ENCODE results near the gene MCC.

Gene MCC

GRCh38 chr5:113190347-113190746 lies 297.9 kb downstream of the MCC start:
- Histone ChIP-seq H3K27ac (ENCODE audit: insufficient read depth, low read depth, low read length, poor library complexity, severe bottlenecking) (no peak overlapping the region), H3K4me1 (ENCODE audit: control insufficient read depth, insufficient read depth, low read length) (peaks cover 13% of the 10 kb centered on the region), H3K36me3 (ENCODE audit: control insufficient read depth, insufficient read depth, low read length) (no peaks in the 10 kb centered on the region), H3K27me3 (ENCODE audit: control insufficient read depth, insufficient read depth, low read length, poor library complexity, severe bottlenecking) (no peaks in the 10 kb centered on the region), H3K9me3 (ENCODE audit: control insufficient read depth, low read length) (no peaks in the 10 kb centered on the region), H3K4me3 (ENCODE audit: insufficient read depth, low read depth, low read length) (no peak overlapping the region)
- 87 to 90% methylated on average over 5 of the region's 5 CpGs for WGBS, 2 experiments

- H3K27me3 ChIP-seq (ENCODE audit: control insufficient read depth, insufficient read depth, low read length, poor library complexity, severe bottlenecking), result no peaks in the 10 kb centered on the region
- WGBS, 2 experiments, result 95 to 99% methylated on average over 3 of the region's 3 CpGs
Measured at GRCh38 chr5:113189291-113189690, 299.0 kb downstream of the MCC start.

GRCh38 chr5:113188436-113188835 lies 299.8 kb downstream of the MCC start:
- no peak overlapping the region for H3K4me3 ChIP-seq (ENCODE audit: insufficient read depth, low read depth, low read length)
- no peaks in the 10 kb centered on the region for H3K9me3 ChIP-seq (ENCODE audit: control insufficient read depth, low read length)
- peaks cover 13% of the 10 kb centered on the region for H3K4me1 ChIP-seq (ENCODE audit: control insufficient read depth, insufficient read depth, low read length)
- no peaks in the 10 kb centered on the region for H3K27me3 ChIP-seq (ENCODE audit: control insufficient read depth, insufficient read depth, low read length, poor library complexity, severe bottlenecking)
- H3K27ac ChIP-seq (ENCODE audit: insufficient read depth, low read depth, low read length, poor library complexity, severe bottlenecking), result no peak overlapping the region
- no peaks in the 10 kb centered on the region for H3K36me3 ChIP-seq (ENCODE audit: control insufficient read depth, insufficient read depth, low read length)

More at GRCh38 chr5:113189291-113189690, 299.0 kb downstream of the MCC start:
- peaks cover 13% of the 10 kb centered on the region for H3K4me1 ChIP-seq (ENCODE audit: control insufficient read depth, insufficient read depth, low read length)
- no peak overlapping the region for H3K4me3 ChIP-seq (ENCODE audit: insufficient read depth, low read depth, low read length)
- no peaks in the 10 kb centered on the region for H3K36me3 ChIP-seq (ENCODE audit: control insufficient read depth, insufficient read depth, low read length)
- H3K9me3 ChIP-seq (ENCODE audit: control insufficient read depth, low read length), result no peaks in the 10 kb centered on the region
- no peak overlapping the region for H3K27ac ChIP-seq (ENCODE audit: insufficient read depth, low read depth, low read length, poor library complexity, severe bottlenecking)

- no peak overlapping the region for H3K27ac ChIP-seq (ENCODE audit: insufficient read depth, low read depth, low read length, poor library complexity, severe bottlenecking)
- H3K36me3 ChIP-seq (ENCODE audit: control insufficient read depth, insufficient read depth, low read length), result no peaks in the 10 kb centered on the region
- 94% methylated on average over 3 of the region's 3 CpGs for WGBS, 2 experiments
- no peak overlapping the region for H3K4me3 ChIP-seq (ENCODE audit: insufficient read depth, low read depth, low read length)
- no peaks in the 10 kb centered on the region for H3K9me3 ChIP-seq (ENCODE audit: control insufficient read depth, low read length)
- H3K27me3 ChIP-seq (ENCODE audit: control insufficient read depth, insufficient read depth, low read length, poor library complexity, severe bottlenecking), result no peaks in the 10 kb centered on the region
- H3K4me1 ChIP-seq (ENCODE audit: control insufficient read depth, insufficient read depth, low read length), result peaks cover 13% of the 10 kb centered on the region
Measured at GRCh38 chr5:113187906-113188305, 300.3 kb downstream of the MCC start.

- Histone ChIP-seq H3K9me3 (ENCODE audit: control insufficient read depth, low read length) (no peaks in the 10 kb centered on the region), H3K36me3 (ENCODE audit: control insufficient read depth, insufficient read depth, low read length) (no peaks in the 10 kb centered on the region), H3K27ac (ENCODE audit: insufficient read depth, low read depth, low read length, poor library complexity, severe bottlenecking) (no peak overlapping the region), H3K4me3 (ENCODE audit: insufficient read depth, low read depth, low read length) (no peak overlapping the region), H3K4me1 (ENCODE audit: control insufficient read depth, insufficient read depth, low read length) (peaks cover 13% of the 10 kb centered on the region), H3K27me3 (ENCODE audit: control insufficient read depth, insufficient read depth, low read length, poor library complexity, severe bottlenecking) (no peaks in the 10 kb centered on the region)
- WGBS, 2 experiments, result 80 to 89% methylated on average over 7 of the region's 7 CpGs
Measured at GRCh38 chr5:113186061-113186460, 302.2 kb downstream of the MCC start.

GRCh38 chr5:113183694-113184093 lies 304.6 kb downstream of the MCC start:
- Histone ChIP-seq H3K27me3 (ENCODE audit: control insufficient read depth, insufficient read depth, low read length, poor library complexity, severe bottlenecking) (no peaks in the 10 kb centered on the region), H3K4me3 (ENCODE audit: insufficient read depth, low read depth, low read length) (no peak overlapping the region), H3K27ac (ENCODE audit: insufficient read depth, low read depth, low read length, poor library complexity, severe bottlenecking) (no peak overlapping the region), H3K9me3 (ENCODE audit: control insufficient read depth, low read length) (no peaks in the 10 kb centered on the region), H3K36me3 (ENCODE audit: control insufficient read depth, insufficient read depth, low read length) (no peaks in the 10 kb centered on the region), H3K4me1 (ENCODE audit: control insufficient read depth, insufficient read depth, low read length) (peaks cover 9% of the 10 kb centered on the region)
- 60 to 96% methylated on average over 1 to 2 of the region's 2 CpGs for WGBS, 2 experiments

- Histone ChIP-seq H3K9me3 (ENCODE audit: control insufficient read depth, low read length) (no peaks in the 10 kb centered on the region), H3K27ac (ENCODE audit: insufficient read depth, low read depth, low read length, poor library complexity, severe bottlenecking) (no peak overlapping the region), H3K4me3 (ENCODE audit: insufficient read depth, low read depth, low read length) (no peak overlapping the region), H3K36me3 (ENCODE audit: control insufficient read depth, insufficient read depth, low read length) (no peaks in the 10 kb centered on the region), H3K4me1 (ENCODE audit: control insufficient read depth, insufficient read depth, low read length) (peaks cover 9% of the 10 kb centered on the region), H3K27me3 (ENCODE audit: control insufficient read depth, insufficient read depth, low read length, poor library complexity, severe bottlenecking) (no peaks in the 10 kb centered on the region)
- 94% methylated on average over 10 to 11 of the region's 11 CpGs for WGBS, 2 experiments
Measured at GRCh38 chr5:113182658-113183344, 305.5 kb downstream of the MCC start.

GRCh38 chr5:113181853-113182490 lies 306.3 kb downstream of the MCC start:
- 88 to 96% methylated on average over 3 of the region's 3 CpGs for WGBS, 2 experiments
- H3K36me3 ChIP-seq (ENCODE audit: control insufficient read depth, insufficient read depth, low read length), result no peaks in the 10 kb centered on the region
- no peak overlapping the region for H3K27ac ChIP-seq (ENCODE audit: insufficient read depth, low read depth, low read length, poor library complexity, severe bottlenecking)
- H3K9me3 ChIP-seq (ENCODE audit: control insufficient read depth, low read length), result no peaks in the 10 kb centered on the region
- no peaks in the 10 kb centered on the region for H3K27me3 ChIP-seq (ENCODE audit: control insufficient read depth, insufficient read depth, low read length, poor library complexity, severe bottlenecking)
- H3K4me1 ChIP-seq (ENCODE audit: control insufficient read depth, insufficient read depth, low read length), result peaks cover 9% of the 10 kb centered on the region
- no peak overlapping the region for H3K4me3 ChIP-seq (ENCODE audit: insufficient read depth, low read depth, low read length)

GRCh38 chr5:113181409-113181808 lies 306.8 kb downstream of the MCC start:
- H3K36me3 ChIP-seq (ENCODE audit: control insufficient read depth, insufficient read depth, low read length), result no peaks in the 10 kb centered on the region
- 100% methylated on average over 1 of the region's 1 CpG; no CpG with 5 or more reads in 1 of the 2 experiments for WGBS, 2 experiments

GRCh38 chr5:113179156-113179555 lies 309.1 kb downstream of the MCC start:
- Histone ChIP-seq H3K36me3 (ENCODE audit: control insufficient read depth, insufficient read depth, low read length) (no peaks in the 10 kb centered on the region), H3K27ac (ENCODE audit: insufficient read depth, low read depth, low read length, poor library complexity, severe bottlenecking) (no peak overlapping the region), H3K9me3 (ENCODE audit: control insufficient read depth, low read length) (no peaks in the 10 kb centered on the region), H3K4me3 (ENCODE audit: insufficient read depth, low read depth, low read length) (no peak overlapping the region), H3K27me3 (ENCODE audit: control insufficient read depth, insufficient read depth, low read length, poor library complexity, severe bottlenecking) (no peaks in the 10 kb centered on the region), H3K4me1 (ENCODE audit: control insufficient read depth, insufficient read depth, low read length) (no peaks in the 10 kb centered on the region)

More at GRCh38 chr5:113181409-113181808, 306.8 kb downstream of the MCC start:
- Histone ChIP-seq H3K9me3 (ENCODE audit: control insufficient read depth, low read length) (no peaks in the 10 kb centered on the region), H3K4me3 (ENCODE audit: insufficient read depth, low read depth, low read length) (no peak overlapping the region), H3K27ac (ENCODE audit: insufficient read depth, low read depth, low read length, poor library complexity, severe bottlenecking) (no peak overlapping the region), H3K27me3 (ENCODE audit: control insufficient read depth, insufficient read depth, low read length, poor library complexity, severe bottlenecking) (no peaks in the 10 kb centered on the region), H3K4me1 (ENCODE audit: control insufficient read depth, insufficient read depth, low read length) (peaks cover 9% of the 10 kb centered on the region)

Data from ectodermal cell (in vitro differentiated cells).